Gastroesophageal sphincter (tissue), 3 donors: ENCODE measurements around the gene CDIP1.

Experiments used
- CTCF ChIP-seq, 4 experiments: fragments of 200-600 bp in 2 of 4; fragments of 450-650 bp in 2 of 4; sonication (generic) in 1 of 4; IDR thresholded peaks; one replicate each; pipeline ENCODE4 v1.5.1; 2017 to 2019; ENCODE audit warnings: antibody characterized with exemption in 4 of 4, mild to moderate bottlenecking in 2 of 4, moderate library complexity in 2 of 4
- EP300 ChIP-seq: sonication (generic); formaldehyde crosslinking; IDR thresholded peaks from one replicate; pipeline ENCODE4 v1.6.1; 2017; ENCODE audit warnings: antibody characterized with exemption, mild to moderate bottlenecking
- POLR2AphosphoS5 ChIP-seq: sonication (generic); formaldehyde crosslinking; IDR thresholded peaks from one replicate; pipeline ENCODE4 v1.6.1; 2017; ENCODE audit warnings: antibody characterized with exemption

GRCh38 chr16:4465977-4466779, 72.4 kb downstream of the CDIP1 start:
- TF ChIP-seq CTCF (IDR thresholded peaks at IDR 0.05): no peak
- no peak for TF ChIP-seq EP300
- no peak for TF ChIP-seq POLR2AphosphoS5
